Ishikawa (cell line): Measurements from ENCODE around the gene ADCY1.

ENCODE experiments used
- EGR1 ChIP-seq: IDR thresholded peaks from 2 replicates; pipeline ENCODE4 v1.6.1; 2012
- EP300 ChIP-seq: IDR thresholded peaks from 2 replicates; pipeline ENCODE4 v1.6.1; 2012; ENCODE audit warnings: borderline replicate concordance
- FOXM1 ChIP-seq: IDR thresholded peaks from 2 replicates; pipeline ENCODE4 v1.6.1; 2012; ENCODE audit warnings: low read depth, borderline replicate concordance
- MAX ChIP-seq: IDR thresholded peaks from 2 replicates; pipeline ENCODE4 v1.6.1; 2012
- NFIC ChIP-seq: IDR thresholded peaks from 2 replicates; pipeline ENCODE4 v1.6.1; 2012
- TEAD4 ChIP-seq: IDR thresholded peaks from 2 replicates; pipeline ENCODE4 v1.6.1; 2012

DNA sequence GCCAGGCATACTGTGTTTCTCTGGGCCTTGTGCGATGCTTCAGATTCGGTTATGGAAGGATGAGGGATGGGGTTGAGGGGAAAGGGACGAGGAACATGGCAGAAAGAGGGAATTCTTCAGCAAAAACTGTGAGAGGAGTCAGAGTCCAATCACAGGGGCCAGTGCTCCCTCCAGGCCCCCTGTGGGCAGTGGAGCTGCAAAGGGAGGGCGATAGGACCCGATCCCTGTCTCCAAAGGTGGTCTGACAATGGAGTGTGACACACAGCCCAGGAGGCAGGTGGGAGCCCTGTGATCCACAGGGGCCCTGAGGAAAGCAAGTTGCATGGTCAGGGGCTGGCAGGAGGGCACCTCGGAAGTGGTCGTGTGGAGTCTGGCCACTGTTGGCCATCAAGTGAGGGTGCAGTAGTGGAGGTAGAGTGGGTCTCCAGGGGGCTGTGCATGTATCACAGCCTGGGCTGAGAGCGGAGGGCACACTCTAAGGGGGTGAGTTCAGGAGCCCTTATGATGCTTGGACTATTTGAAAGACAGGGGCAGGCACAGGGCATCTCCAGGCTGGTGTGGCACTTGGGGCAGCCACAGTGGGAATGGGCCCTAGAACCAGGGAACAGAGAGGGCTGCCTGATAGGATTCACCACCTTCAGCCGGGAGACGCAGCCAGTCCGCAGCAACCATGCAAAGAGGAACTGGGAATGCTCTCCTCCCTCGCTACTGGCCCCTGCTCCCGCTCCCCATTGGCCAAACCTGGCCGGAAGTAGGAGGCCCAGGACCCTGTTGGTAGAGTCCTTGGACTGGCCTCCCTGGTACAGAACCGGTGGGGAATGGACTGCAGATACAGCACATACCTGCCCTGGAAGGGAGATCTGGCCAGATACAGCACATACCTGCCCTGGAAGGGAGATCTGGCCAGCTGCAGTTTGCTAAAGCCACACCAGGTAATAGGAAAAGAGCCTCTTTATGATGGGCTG, 115.9 kb downstream of the ADCY1 start:
- TF ChIP-seq EGR1 (no peak), FOXM1 (no peak), EP300 (no peak), MAX (no peak), NFIC (no peak), TEAD4 (no peak)
